Frontal cortex (tissue), 4 donors: ENCODE measurements around the gene NME7. TPM values are rescaled to one million over a fixed set of nuclear protein-coding genes. Genes with fewer than 3 reads are reported as not detected.
A peak's percentile ranks its signal among the peaks of the same experiment; 100 is the strongest.
"Not testable (repeated sequence)": the region's sequence is repeated elsewhere in the genome, so short reads cannot be mapped to it uniquely, and the experiment has no call there.

Experiments
- DNase-seq, 2 donors: peaks; one replicate each; pipeline ENCODE4 v3.0.0; 2012; ENCODE audit warnings: low spot score in 2 of 2
- FAIRE-seq: peaks from 2 replicates; lab custom pipeline; 2012; peaks lifted over from hg19 to GRCh38; lab: Jason Lieb, UNC
- total RNA-seq: library from RNA; depleted of rRNA; stranded (reverse); fragments of >200 nt; gene quantifications from one replicate; pipeline ENCODE4 v1.2.3, GENCODE V29; 2014
- donor health status: control.
- donor health status: control.
- donor health status: control.

NME7 gene, protein sequence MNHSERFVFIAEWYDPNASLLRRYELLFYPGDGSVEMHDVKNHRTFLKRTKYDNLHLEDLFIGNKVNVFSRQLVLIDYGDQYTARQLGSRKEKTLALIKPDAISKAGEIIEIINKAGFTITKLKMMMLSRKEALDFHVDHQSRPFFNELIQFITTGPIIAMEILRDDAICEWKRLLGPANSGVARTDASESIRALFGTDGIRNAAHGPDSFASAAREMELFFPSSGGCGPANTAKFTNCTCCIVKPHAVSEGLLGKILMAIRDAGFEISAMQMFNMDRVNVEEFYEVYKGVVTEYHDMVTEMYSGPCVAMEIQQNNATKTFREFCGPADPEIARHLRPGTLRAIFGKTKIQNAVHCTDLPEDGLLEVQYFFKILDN
- total RNA-seq, result 26.1 TPM

DNA sequence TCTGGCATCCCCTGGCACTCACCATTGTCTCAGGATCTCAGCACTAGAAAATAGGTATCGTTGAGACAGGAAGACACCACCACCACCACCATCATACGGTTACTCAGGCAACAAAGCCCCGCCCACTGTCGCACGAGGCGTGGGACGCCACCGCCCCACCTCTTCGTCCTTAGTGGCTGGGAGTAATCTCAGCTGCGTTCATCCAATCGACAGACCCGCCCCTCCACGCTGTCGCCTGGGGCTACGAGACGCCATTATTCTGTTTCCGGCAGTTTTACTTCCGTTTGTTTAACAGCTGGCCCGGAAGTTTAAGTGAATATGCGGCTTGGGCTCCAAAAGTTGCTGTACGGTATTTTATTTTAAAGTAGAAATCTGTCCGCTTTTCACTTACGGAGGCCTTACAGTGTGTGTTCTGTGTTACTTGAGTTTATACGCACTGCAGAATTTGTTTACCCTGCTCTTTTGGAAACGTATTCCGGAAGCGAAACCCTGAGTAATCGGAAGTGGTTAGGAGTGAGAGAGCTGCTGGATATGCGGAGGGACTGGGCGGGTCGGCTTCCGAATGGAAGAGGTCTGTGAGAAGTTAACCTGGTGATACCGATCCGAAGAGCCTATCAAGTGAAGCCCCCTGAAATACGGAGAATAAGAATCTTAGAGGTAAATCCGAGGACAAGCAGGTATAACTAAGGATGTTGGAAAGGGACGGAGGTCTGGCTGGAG lies at the start of gene NME7, which contains the start of gene BLZF1:
Gene NME7 (minus strand): TSS at position 112 of the 720 bp plus-strand sequence. CDS start 87 bp downstream, at position 25.
Gene BLZF1 (plus strand): TSS at position 510 of the 720 bp plus-strand sequence. CDS start 1,328 bp downstream, outside the sequence.
- DNase-seq, result peak; percentile 60 to 79

DNA sequence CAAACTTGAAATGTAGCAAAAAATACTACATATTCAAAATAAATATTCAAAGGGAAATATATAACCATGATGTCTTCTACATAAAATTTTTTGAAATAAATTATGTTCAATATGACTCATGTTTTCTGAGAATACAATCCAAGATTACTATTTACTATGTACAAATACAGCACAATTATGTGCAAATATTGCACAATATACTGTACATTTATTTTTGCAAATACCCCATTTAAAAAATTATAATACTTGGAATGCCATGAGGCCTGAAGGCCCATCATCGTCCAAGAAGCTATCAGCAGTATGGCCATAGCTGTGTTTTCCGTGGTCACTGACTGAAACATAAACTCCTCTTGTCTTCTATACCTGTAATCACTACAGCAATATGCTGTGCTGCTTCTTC lies 47.4 kb upstream of the NME7 start:
- FAIRE-seq (no peak), DNase-seq (no peak)

More for the DNA sequence above, at the start of gene NME7, which contains the start of gene BLZF1:
- FAIRE-seq, result peak; percentile 92

DNA sequence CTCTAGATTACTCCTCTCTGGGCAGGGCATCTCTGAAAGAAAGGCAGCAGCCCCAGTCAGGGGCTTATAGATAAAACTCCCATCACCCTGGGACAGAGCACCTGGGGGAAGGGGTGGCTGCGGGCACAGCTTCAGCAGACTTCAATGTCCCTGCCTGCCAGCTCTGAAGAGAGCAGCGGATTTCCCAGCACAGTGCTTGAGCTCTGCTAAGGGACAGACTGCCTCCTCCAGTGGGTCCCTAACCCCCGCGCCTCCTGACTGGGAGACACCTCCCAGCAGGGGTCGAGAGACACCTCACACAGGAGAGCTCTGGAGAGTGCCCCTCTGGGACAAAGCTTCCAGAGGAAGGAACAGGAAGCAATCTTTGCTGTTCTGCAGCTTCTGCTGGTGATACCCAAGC lies 40.7 kb upstream of the NME7 start:
- not testable (repeated sequence) for FAIRE-seq, DNase-seq

DNA sequence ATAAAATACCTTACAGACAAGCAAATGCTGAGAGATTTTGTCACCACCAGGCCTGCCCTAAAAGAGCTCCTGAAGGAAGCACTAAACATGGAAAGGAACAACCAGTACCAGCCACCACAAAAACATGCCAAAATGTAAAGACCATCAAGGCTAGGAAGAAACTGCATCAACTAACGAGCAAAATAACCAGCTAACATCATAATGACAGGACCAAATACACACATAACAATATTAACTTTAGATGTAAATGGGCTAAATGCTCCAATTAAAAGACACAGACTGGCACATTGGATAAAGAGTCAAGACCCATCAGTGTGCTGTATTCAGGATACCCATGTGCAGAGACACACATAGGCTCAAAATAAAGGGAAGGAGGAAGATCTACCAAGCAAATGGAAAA lies 35.0 kb upstream of the NME7 start:
- FAIRE-seq, DNase-seq: not testable (repeated sequence)

DNA sequence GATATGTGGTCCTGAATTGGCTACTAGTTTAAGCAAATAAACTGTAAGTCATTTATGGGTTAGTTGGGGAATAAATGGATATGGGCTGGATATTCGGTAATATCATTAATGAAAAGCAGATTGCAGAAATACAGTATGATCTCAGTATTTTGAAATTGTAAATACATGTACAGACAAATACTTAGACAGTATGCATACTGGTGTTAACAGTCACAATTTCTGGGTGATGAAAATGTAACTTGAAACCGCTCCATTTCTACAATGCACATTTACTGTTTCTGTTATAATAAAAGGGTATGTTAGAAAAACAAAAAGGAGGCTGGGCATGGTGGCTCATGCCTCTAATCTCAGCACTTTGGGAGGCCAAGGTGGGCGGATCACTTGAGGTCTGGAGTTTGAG lies 28.4 kb upstream of the NME7 start:
- FAIRE-seq (no peak), DNase-seq (no peak)

DNA sequence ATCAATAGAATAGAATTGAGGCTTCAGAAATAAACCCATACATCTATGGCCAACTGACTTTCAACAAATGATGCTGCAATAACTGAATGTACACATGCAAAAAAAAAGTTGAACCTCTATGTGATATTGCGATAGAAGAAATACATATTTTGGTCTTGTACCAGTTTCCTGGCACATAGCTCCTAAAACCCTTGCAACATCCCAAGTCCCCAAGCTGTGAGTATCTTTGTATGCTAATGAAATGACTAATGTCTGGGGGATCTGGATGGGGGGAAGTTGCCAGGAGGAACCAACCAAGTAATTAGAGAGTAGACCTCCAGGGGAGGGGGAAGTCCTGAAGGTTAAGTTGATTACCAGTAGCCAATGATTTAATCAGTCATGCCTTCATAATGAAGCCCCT lies 24.8 kb upstream of the NME7 start:
- FAIRE-seq, result no peak
- DNase-seq, result no peak

DNA sequence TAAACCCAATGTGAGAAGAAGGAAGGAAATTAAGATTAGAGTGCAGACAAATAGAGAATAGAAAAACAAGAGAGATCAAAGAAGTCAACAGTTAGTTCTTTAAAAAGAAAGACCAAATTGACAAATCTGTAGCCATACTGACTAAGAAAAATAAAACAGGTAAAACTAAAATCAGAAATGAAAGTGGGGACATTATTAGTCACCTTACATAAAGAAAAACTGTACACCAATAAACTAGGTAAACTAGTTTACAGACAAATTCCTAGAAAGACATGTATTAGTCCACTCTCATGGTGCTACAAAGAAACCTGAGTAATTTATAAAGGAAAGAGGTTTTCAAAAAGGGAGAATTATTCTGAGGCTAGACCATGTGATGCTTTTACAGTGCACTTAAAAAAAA lies 22.7 kb upstream of the NME7 start:
- DNase-seq, result no peak
- FAIRE-seq, result no peak

DNA sequence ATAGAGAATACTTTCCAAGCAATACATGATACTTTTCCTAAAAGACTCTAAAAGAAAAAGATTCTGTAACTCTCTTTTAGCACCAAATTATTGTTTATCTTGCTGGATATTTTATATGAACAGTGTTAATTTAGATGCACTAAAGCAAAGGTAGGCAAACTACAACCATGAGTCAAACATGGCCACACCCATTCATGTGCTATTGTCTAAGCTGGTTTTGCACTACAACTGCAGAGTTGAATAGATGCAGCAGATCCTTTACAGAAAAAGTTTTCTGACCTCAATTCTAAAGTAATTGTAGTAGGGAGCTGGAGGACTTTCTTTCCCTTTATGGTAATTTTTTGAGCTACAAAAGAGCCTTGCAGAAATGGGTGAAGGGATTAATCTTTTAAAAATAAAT lies 19.8 kb upstream of the NME7 start:
- FAIRE-seq, result no peak
- no peak for DNase-seq

DNA sequence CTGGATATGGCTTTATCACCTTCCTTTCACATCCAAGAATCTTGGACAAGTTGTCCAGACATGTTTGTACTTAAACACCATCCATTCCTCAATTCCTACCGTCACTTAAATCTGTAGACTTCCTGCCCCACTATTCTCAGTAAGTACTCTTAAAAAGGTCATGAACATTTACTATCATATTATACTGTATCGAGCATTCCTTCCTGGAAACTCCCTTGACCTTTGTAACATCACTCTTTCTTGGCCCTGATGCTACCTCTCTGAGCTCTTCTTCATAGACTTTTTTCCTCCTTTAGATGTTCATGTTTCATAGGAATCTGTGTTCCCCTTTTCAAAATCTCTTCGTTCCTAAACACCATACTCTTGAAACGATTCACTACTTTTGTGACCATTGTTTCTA lies 15.9 kb upstream of the NME7 start:
- no peak for DNase-seq
- FAIRE-seq, result no peak

DNA sequence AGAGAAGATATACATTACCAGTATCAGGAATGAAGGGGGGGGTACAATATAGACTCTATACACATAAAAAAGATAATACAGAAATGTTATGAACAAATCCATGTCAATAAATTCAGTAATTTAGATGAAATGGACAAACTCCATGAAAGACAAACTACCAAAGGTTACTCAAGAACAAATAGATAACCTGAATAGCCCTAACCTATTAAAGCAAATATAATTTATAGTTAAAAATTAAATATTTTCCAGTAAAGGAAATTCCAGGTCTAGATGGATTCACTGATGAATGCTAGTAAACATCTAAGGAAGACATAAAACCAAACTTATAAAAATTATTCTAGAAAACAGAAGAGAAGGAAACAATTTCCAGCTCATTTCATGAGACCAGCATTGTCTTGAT lies 13.6 kb upstream of the NME7 start:
- no peak for DNase-seq
- no peak for FAIRE-seq

DNA sequence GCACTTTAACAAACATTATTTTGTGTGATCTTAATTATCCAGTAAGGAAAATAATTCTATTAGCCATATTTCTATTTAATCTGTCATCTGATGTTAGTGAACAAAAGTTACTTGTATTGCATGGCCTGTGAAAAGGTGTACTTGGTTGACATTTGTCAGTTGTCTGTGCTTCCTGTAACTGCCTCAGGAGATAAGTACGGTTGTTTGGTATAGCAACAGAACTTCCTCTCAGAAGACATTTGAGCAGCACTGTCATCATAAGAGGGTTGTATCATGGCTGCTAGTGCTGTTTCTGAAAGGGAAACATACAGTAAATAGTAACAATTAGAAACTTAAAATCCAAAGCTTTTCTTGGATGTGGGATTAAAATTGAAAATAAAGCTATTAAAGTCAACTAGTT lies 3.8 kb upstream of the NME7 start:
- FAIRE-seq, result no peak
- DNase-seq, result no peak

DNA sequence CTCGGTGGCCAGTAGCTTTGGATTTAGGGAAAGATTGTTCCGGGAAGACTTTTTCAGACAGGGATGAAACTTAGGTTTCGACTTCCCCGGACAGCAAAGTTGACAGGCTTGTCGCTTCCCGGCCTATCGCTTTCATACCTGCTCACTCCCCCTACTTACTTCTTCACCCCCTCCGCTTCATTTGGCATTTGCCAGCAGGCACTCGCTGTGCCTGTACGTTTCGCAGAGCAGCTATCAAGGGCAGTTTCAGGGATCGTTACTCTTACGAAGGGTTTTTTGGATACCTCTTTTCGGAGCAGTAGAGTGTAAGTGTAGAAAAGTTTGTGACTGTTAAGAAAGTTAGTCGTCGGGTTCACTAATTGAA lies 791 bp upstream of the NME7 start:
- DNase-seq (no peak), FAIRE-seq (no peak)

DNA sequence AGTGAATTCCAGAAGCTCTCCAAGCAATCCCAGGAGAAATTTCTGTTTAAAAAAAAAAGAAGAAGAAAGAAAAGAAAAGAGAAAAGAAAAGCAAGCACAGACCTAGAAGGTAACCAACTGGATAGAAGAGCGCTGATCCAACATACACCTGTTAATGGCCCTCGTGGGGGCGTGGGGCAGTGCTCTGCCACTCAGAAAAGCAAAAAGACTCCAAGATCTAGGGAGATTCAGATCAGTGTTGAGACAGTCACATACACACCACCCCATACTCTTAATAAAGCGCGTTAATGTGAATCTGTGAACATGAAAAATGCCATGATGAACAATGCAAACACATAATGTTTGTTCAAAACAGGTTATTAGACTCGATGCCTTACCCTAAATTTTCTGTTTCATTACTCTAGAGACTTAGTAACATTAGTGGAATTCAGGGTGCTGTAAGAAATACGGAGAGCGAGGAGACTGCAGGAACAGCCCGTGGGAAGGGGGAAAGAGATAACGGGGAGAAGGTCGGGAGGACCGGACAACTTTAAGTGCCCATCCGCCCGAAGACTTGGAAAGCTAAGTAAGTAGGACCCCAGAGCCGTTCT lies 406 bp downstream of the NME7 start:
- FAIRE-seq, result no peak
- DNase-seq, result no peak

DNA sequence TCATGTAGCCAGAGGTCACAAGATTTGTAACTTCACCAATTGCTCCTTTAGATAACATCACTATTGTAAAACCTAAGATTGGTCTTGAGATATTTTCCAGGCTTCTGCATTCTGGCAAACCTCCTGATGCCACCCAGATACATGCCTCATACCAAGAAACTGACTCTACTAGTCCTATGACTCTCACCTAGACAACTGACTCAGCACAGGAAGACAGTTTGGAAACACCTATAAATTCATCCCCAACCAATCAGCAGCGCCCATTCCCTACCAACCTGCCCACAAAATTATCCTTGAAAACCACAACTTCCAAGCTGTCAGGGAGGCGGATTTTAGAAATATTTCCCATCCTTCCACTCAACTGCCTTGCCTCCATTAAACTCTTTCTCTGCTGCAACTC lies 2.6 kb downstream of the NME7 start:
- DNase-seq (no peak), FAIRE-seq (no peak)

DNA sequence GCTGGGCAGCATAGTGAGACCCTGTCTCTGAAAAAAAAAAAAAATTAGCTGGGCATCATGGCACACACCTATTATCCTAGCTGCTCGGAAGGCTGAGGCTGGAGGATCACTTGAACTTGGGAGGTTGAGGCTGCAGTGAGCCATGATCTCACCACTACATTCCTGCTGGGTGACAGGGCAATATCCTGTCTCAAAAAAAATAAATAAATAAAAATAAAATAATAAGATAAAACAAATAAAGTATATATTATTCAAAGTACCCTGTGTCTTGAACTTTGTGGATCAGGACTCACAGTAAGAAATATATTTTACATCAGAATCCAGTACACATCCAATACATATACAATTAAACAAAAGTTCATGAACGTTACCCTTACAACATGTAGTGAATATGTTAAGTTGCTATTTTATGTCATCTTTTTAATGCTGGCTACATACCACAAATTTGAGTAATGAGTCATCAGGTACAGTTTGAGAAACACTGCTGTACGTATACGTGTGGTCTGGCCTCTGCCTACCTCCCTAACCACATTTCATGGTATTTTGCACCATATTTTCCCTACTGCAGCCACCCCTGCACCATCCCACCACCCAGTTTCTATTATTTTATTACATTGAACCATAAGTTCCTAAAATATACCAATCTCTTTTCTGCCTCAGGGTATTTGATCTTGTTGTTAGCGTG lies 4.4 kb downstream of the NME7 start:
- no peak for DNase-seq
- FAIRE-seq, result no peak

DNA sequence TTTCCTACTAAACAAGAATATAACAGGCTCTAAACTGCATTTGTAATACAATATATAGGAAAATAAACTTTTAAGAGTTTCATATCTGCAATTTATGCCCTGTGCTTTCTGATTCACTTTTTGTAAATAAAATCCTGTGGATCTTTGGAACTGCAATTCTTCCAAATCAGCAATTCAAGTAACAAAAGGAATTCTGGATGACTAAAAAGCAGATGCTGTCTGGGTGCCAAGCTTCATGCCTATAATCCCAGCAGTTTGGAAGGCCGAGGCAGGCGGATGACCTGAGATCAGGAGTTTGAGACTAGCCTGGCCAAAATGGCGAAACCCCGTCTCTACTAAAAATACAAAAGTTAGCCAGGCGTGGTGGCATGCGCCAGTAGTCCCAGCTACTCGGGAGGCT lies 6.3 kb downstream of the NME7 start:
- DNase-seq, result no peak
- FAIRE-seq, result no peak

DNA sequence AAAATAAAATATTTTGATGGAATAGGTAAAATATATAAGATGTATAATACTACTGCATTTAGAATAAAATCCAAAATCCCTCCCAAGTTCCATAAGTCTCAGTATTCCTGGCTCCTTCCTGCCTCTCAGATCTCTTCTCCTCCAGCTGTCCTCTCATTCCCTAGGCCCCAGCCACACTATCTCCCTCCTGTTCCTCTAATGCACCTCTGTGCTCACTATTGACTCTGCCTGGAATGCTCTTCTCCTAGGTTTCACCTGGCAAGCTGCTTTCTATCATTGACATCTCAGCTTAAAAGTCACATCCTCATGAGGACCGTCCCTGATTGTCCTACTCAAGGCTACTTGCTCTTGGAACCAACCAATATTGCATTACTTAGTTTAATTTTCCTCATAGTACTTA lies 7.2 kb downstream of the NME7 start:
- no peak for DNase-seq
- no peak for FAIRE-seq

DNA sequence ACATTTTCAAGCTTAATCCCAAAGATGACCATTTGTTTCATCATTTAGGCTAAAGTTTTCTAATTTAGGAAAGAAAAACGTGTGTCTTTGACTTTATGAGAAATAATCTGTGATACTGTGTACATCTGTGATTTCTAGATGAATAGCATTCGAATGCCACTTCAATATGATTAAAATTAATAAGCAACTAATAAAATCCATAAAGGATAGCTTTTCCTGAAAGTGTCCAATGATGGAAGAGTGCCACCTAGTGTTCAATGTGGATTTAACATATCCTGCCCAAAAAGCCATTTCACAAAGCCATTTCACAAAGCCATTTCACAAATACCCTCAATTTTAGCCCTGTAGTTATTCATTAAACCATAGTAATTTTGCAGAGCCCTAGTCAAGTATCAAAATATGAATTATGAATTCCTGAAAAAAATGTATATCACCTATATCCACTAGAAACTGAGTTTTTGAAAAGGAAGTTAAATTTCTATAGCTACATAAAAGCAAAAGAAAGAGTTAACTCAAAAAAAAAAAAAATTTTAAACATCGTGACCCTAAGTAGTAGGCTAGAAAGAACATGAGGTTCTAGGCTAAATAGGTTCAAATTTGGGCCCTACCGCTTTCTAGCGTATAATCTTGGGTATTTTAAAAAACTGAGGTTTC lies 19.1 kb downstream of the NME7 start:
- DNase-seq, result peak in 1 of 2 donors; percentile 15
- FAIRE-seq, result peak; percentile 93

DNA sequence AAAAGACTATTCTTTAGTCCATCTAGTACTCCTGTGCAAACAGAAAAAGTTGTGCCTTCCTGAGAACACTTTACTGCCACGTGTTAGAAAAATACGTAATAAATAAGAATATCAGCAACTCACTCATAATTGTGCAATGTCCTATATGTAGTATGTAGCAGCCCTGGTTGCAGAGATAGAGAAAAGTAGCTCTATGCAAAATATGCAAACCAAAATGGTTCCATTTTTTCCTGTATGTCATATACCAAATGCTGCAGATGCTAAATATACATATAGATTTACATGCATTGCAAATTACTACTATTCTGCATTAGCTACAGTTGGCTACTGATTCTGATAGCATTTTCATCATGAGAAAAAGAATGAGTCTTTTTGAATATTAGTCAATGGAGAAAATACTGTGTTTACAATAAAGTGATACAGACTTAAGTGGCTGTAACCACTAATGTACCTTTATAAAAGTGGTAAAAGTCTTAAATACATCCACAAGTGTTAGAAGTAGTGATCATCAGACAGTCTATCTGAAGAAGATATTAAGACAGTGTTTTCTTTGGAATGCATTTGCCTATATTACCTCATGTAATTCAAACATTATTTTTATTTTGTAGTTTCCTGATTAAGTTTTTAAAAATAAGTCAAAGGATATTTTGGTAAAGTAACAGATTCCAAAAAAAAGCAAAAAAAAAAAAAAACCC lies 19.8 kb downstream of the NME7 start:
- no peak for DNase-seq
- no peak for FAIRE-seq
